HepG2 (cell line): Measurements from ENCODE around the gene ACP1. TPM values are rescaled to one million over a fixed set of nuclear protein-coding genes. Genes with fewer than 3 reads are reported as not detected.

Experiments used
- CHCHD3 ChIP-seq: sonication (generic); formaldehyde crosslinking; IDR thresholded peaks from 2 replicates; pipeline ENCODE4 v1.8.0; 2022; ENCODE audit warnings: mild to moderate bottlenecking, missing genetic modification reagents, moderate library complexity
- GZF1 ChIP-seq: sonication (generic); formaldehyde crosslinking; IDR thresholded peaks from 2 replicates; pipeline ENCODE4 v1.5.1; 2020; ENCODE audit warnings: mild to moderate bottlenecking, missing genetic modification reagents
- KLF11 ChIP-seq: IDR thresholded peaks from 2 replicates; pipeline ENCODE4 v1.6.1; 2016; ENCODE audit warnings: missing compliant biosample characterization
- ONECUT2 ChIP-seq: sonication (generic); formaldehyde crosslinking; IDR thresholded peaks from 2 replicates; pipeline ENCODE4 v1.4.0; 2020; ENCODE audit warnings: missing genetic modification reagents
- RORA ChIP-seq: sonication (generic); formaldehyde crosslinking; IDR thresholded peaks from 2 replicates; pipeline ENCODE4 v1.5.0; 2020; ENCODE audit warnings: mild to moderate bottlenecking, missing genetic modification reagents, moderate library complexity
- ZBTB3 ChIP-seq: sonication (generic); formaldehyde crosslinking; IDR thresholded peaks from 2 replicates; pipeline ENCODE4 v1.4.0; 2020; ENCODE audit warnings: low read depth, mild to moderate bottlenecking, moderate library complexity, missing genetic modification reagents, borderline replicate concordance
- ZMYM3 ChIP-seq: sonication (generic); formaldehyde crosslinking; IDR thresholded peaks from 2 replicates; pipeline ENCODE4 v1.5.1; 2020; ENCODE audit warnings: mild to moderate bottlenecking, missing genetic modification reagents
- ZNF30 ChIP-seq: sonication (generic); formaldehyde crosslinking; IDR thresholded peaks from 2 replicates; pipeline ENCODE4 v1.5.0; 2020; ENCODE audit warnings: mild to moderate bottlenecking, missing genetic modification reagents
- ZNF510 ChIP-seq: sonication (generic); formaldehyde crosslinking; IDR thresholded peaks from 2 replicates; pipeline ENCODE4 v1.4.0; 2020; ENCODE audit warnings: low read depth, mild to moderate bottlenecking, missing genetic modification reagents
- ZNF841 ChIP-seq: sonication (generic); formaldehyde crosslinking; IDR thresholded peaks from 2 replicates; pipeline ENCODE4 v1.8.1; 2023; ENCODE audit warnings: missing genetic modification reagents, borderline replicate concordance
- polyA plus RNA-seq, 8 experiments: library from polyadenylated mRNA; depleted of rRNA in 3 of 8; stranded (reverse) in 7 of 8; unstranded in 1 of 8; fragments of >200 nt; fragmentation: Illumina TruSeq in 4 of 8; extraction: Trizol in 4 of 8; gene quantifications; 2 replicates each; pipeline versions ENCODE4 v1.2.1 to v1.2.3, GENCODE V29; 2011 to 2016; ENCODE audit warnings: low read depth in 4 of 8, missing spikeins in 1 of 8, mixed read lengths in 1 of 8; ENCODE audit not compliant: insufficient read depth in 1 of 8
- total RNA-seq, 5 experiments: library from RNA; depleted of rRNA; stranded (reverse); fragments of >200 nt; fragmentation: Illumina TruSeq; extraction: Trizol; gene quantifications; 2 replicates each; pipeline ENCODE4 v1.2.3, GENCODE V29; 2016; ENCODE audit warnings: low read depth in 1 of 5
- TF ChIP-seq, protein P1 (sequence below): sonication (generic); formaldehyde crosslinking; IDR thresholded peaks from 2 replicates; pipeline ENCODE4 v1.5.0; 2020; ENCODE audit warnings: missing genetic modification reagents
- TF ChIP-seq, protein P2 (sequence below): sonication (generic); formaldehyde crosslinking; IDR thresholded peaks from 2 replicates; pipeline ENCODE4 v1.4.0; 2020; ENCODE audit warnings: mild to moderate bottlenecking, missing genetic modification reagents
- TF ChIP-seq, protein P3 (sequence below): sonication (generic); formaldehyde crosslinking; IDR thresholded peaks from 2 replicates; pipeline ENCODE4 v1.5.0; 2020; ENCODE audit warnings: missing genetic modification reagents, mild to moderate bottlenecking, borderline replicate concordance
- TF ChIP-seq, protein P4 (sequence below): sonication (generic); formaldehyde crosslinking; IDR thresholded peaks from 2 replicates; pipeline ENCODE4 v1.4.0; 2020; ENCODE audit warnings: missing genetic modification reagents
- TF ChIP-seq, protein P5 (sequence below): sonication (generic); formaldehyde crosslinking; IDR thresholded peaks from 2 replicates; pipeline ENCODE4 v1.5.0; 2020; ENCODE audit warnings: missing genetic modification reagents, mild to moderate bottlenecking, borderline replicate concordance
- TF ChIP-seq, protein P6 (sequence below): IDR thresholded peaks from 2 replicates; pipeline ENCODE4 v1.4.0; 2020; ENCODE audit warnings: mild to moderate bottlenecking, missing genetic modification reagents

The ACP1 gene
- total and polyA plus RNA-seq, 2 of the 13 experiments (the other 11 are each of a cell fraction or from before 2014, with no cell fraction given): 246 to 348 TPM

DNA sequence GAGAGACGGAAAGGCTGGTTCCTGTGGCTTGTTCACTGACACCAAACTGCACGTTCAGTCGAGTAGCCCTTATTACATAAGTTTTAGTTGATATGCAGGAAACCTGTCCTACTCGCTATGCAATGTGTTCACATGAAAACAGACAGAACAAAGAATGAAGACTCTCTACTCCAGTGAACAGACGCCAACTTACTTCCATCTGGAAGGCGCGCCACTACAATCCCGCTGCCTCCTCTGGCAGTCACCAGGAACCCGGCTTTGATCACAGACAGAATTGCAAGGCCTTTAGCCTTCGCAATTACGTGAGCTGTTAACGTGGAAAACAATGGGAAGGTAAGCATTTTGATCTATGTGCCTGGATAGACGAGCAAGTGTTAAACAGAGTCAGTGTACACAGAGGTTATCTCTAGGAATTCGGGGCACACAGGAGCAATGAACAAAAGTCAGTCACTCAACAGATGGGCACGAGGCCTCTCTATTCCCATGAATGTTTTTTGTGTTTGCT is 15.2 kb upstream of the ACP1 start (continued):
- TF ChIP-seq ZMYM3 (peak; percentile 83), ONECUT2 (CRISPR knock-in tag) (no peak), RORA (CRISPR knock-in tag) (no peak), ZNF30 (CRISPR knock-in tag) (no peak), GZF1 (CRISPR knock-in tag) (peak; percentile 82; the same call in 1 of the 2 replicates), ZBTB3 (CRISPR knock-in tag) (no peak; the same call in 1 of the 2 replicates), ZNF841 (CRISPR knock-in tag) (no peak), KLF11 (peak; percentile 52; the same call in 1 of the 2 replicates), CHCHD3 (CRISPR knock-in tag) (no peak), ZNF510 (CRISPR knock-in tag) (peak; percentile 86; the same call in 1 of the 2 replicates)
- TF ChIP-seq, protein P1, sequence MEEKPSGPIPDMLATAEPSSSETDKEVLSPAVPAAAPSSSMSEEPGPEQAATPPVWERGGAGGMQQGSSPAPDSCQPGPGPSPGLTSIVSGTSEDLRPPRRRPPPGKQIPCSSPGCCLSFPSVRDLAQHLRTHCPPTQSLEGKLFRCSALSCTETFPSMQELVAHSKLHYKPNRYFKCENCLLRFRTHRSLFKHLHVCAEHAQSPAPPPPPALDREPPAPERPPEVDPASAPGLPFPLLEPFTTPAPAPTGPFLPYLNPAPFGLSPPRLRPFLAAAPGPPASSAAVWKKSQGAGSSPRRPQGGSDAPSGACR (CRISPR knock-in tag): no peak
- TF ChIP-seq, protein P2, sequence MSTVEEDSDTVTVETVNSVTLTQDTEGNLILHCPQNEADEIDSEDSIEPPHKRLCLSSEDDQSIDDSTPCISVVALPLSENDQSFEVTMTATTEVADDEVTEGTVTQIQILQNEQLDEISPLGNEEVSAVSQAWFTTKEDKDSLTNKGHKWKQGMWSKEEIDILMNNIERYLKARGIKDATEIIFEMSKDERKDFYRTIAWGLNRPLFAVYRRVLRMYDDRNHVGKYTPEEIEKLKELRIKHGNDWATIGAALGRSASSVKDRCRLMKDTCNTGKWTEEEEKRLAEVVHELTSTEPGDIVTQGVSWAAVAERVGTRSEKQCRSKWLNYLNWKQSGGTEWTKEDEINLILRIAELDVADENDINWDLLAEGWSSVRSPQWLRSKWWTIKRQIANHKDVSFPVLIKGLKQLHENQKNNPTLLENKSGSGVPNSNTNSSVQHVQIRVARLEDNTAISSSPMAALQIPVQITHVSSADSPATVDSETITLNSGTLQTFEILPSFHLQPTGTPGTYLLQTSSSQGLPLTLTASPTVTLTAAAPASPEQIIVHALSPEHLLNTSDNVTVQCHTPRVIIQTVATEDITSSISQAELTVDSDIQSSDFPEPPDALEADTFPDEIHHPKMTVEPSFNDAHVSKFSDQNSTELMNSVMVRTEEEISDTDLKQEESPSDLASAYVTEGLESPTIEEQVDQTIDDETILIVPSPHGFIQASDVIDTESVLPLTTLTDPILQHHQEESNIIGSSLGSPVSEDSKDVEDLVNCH (CRISPR knock-in tag): no peak
- TF ChIP-seq, protein P3, sequence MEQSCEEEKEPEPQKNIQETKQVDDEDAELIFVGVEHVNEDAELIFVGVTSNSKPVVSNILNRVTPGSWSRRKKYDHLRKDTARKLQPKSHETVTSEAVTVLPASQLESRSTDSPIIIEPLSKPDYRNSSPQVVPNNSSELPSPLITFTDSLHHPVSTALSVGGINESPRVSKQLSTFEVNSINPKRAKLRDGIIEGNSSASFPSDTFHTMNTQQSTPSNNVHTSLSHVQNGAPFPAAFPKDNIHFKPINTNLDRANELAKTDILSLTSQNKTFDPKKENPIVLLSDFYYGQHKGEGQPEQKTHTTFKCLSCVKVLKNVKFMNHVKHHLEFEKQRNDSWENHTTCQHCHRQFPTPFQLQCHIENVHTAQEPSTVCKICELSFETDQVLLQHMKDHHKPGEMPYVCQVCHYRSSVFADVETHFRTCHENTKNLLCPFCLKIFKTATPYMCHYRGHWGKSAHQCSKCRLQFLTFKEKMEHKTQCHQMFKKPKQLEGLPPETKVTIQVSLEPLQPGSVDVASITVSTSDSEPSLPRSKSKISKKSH (CRISPR knock-in tag): no peak
- TF ChIP-seq, protein P4, sequence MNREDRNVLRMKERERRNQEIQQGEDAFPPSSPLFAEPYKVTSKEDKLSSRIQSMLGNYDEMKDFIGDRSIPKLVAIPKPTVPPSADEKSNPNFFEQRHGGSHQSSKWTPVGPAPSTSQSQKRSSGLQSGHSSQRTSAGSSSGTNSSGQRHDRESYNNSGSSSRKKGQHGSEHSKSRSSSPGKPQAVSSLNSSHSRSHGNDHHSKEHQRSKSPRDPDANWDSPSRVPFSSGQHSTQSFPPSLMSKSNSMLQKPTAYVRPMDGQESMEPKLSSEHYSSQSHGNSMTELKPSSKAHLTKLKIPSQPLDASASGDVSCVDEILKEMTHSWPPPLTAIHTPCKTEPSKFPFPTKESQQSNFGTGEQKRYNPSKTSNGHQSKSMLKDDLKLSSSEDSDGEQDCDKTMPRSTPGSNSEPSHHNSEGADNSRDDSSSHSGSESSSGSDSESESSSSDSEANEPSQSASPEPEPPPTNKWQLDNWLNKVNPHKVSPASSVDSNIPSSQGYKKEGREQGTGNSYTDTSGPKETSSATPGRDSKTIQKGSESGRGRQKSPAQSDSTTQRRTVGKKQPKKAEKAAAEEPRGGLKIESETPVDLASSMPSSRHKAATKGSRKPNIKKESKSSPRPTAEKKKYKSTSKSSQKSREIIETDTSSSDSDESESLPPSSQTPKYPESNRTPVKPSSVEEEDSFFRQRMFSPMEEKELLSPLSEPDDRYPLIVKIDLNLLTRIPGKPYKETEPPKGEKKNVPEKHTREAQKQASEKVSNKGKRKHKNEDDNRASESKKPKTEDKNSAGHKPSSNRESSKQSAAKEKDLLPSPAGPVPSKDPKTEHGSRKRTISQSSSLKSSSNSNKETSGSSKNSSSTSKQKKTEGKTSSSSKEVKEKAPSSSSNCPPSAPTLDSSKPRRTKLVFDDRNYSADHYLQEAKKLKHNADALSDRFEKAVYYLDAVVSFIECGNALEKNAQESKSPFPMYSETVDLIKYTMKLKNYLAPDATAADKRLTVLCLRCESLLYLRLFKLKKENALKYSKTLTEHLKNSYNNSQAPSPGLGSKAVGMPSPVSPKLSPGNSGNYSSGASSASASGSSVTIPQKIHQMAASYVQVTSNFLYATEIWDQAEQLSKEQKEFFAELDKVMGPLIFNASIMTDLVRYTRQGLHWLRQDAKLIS (CRISPR knock-in tag): no peak; the same call in 1 of the 2 replicates
- TF ChIP-seq, protein P5, sequence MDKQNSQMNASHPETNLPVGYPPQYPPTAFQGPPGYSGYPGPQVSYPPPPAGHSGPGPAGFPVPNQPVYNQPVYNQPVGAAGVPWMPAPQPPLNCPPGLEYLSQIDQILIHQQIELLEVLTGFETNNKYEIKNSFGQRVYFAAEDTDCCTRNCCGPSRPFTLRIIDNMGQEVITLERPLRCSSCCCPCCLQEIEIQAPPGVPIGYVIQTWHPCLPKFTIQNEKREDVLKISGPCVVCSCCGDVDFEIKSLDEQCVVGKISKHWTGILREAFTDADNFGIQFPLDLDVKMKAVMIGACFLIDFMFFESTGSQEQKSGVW (CRISPR knock-in tag): no peak
- TF ChIP-seq, protein P6, sequence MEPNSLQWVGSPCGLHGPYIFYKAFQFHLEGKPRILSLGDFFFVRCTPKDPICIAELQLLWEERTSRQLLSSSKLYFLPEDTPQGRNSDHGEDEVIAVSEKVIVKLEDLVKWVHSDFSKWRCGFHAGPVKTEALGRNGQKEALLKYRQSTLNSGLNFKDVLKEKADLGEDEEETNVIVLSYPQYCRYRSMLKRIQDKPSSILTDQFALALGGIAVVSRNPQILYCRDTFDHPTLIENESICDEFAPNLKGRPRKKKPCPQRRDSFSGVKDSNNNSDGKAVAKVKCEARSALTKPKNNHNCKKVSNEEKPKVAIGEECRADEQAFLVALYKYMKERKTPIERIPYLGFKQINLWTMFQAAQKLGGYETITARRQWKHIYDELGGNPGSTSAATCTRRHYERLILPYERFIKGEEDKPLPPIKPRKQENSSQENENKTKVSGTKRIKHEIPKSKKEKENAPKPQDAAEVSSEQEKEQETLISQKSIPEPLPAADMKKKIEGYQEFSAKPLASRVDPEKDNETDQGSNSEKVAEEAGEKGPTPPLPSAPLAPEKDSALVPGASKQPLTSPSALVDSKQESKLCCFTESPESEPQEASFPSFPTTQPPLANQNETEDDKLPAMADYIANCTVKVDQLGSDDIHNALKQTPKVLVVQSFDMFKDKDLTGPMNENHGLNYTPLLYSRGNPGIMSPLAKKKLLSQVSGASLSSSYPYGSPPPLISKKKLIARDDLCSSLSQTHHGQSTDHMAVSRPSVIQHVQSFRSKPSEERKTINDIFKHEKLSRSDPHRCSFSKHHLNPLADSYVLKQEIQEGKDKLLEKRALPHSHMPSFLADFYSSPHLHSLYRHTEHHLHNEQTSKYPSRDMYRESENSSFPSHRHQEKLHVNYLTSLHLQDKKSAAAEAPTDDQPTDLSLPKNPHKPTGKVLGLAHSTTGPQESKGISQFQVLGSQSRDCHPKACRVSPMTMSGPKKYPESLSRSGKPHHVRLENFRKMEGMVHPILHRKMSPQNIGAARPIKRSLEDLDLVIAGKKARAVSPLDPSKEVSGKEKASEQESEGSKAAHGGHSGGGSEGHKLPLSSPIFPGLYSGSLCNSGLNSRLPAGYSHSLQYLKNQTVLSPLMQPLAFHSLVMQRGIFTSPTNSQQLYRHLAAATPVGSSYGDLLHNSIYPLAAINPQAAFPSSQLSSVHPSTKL (CRISPR knock-in tag): peak; percentile 99
